ENCODE data around the gene CNDP1.
"Not testable (repeated sequence)": the region's sequence is repeated elsewhere in the genome, so short reads cannot be mapped to it uniquely, and the experiment has no call there.

CNDP1 gene

GRCh38 chr18:74521068-74521725 is 13.1 kb upstream of the CNDP1 start:
- no peak for DNase-seq

GRCh38 chr18:74522635-74523548 is 11.4 kb upstream of the CNDP1 start:
- no peak for DNase-seq

GRCh38 chr18:74524097-74524496 is 10.2 kb upstream of the CNDP1 start:
- DNase-seq = peak; percentile 3

GRCh38 chr18:74524915-74525314 is 9.4 kb upstream of the CNDP1 start:
- not testable (repeated sequence) for DNase-seq

- DNase-seq = no peak
Observed at GRCh38 chr18:74525741-74526140, 8.6 kb upstream of the CNDP1 start.

GRCh38 chr18:74526488-74526887 is 7.8 kb upstream of the CNDP1 start:
- no peak for DNase-seq

- DNase-seq = no peak
Observed at GRCh38 chr18:74528478-74528877, 5.8 kb upstream of the CNDP1 start.

GRCh38 chr18:74528913-74529312 is 5.4 kb upstream of the CNDP1 start:
- DNase-seq = no peak

- DNase-seq = no peak
Observed at GRCh38 chr18:74529378-74529777, 4.9 kb upstream of the CNDP1 start.

GRCh38 chr18:74529811-74530583 is 4.3 kb upstream of the CNDP1 start:
- DNase-seq = no peak

GRCh38 chr18:74530584-74530862 is 3.8 kb upstream of the CNDP1 start:
- DNase-seq = no peak

- DNase-seq = no peak
Observed at GRCh38 chr18:74531043-74531442, 3.3 kb upstream of the CNDP1 start.

- DNase-seq = no peak
Observed at GRCh38 chr18:74532511-74533025, 1.7 kb upstream of the CNDP1 start.

- DNase-seq = no peak
Observed at GRCh38 chr18:74533666-74534065, 634 bp upstream of the CNDP1 start.

- no peak for DNase-seq
Observed at GRCh38 chr18:74534981-74535649, 815 bp downstream of the CNDP1 start.

GRCh38 chr18:74539289-74539688 is 5.0 kb downstream of the CNDP1 start:
- DNase-seq = no peak

- DNase-seq = no peak
Observed at GRCh38 chr18:74540652-74541421, 6.5 kb downstream of the CNDP1 start.

GRCh38 chr18:74541703-74542555 is 7.6 kb downstream of the CNDP1 start:
- no peak for DNase-seq

- no peak for DNase-seq
Observed at GRCh38 chr18:74544898-74545297, 10.6 kb downstream of the CNDP1 start.

- DNase-seq = no peak
Observed at GRCh38 chr18:74546007-74546406, 11.7 kb downstream of the CNDP1 start.
